ENCODE results near the gene RTF1.

Gene RTF1

DNA sequence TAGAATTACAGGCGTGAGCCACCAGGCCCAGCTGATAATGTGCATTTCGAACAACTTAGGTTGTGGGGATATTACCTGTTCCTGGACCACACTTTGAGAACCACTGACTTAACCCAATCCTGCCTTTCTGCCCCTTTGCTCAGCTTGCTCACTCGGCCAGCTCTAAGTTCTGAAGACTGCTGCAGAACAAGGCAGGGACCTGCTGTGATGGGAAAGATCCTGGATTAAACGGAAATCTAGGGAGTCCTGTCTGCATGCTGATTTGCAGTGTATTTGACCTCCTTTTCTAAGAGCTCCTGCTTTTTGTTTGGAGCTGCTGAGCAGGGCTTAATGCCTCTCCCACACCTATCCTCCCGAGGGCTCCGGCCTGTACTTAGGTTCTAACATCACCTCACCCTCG is 93.8 kb downstream of the RTF1 start:
- no peak for DNase-seq

DNA sequence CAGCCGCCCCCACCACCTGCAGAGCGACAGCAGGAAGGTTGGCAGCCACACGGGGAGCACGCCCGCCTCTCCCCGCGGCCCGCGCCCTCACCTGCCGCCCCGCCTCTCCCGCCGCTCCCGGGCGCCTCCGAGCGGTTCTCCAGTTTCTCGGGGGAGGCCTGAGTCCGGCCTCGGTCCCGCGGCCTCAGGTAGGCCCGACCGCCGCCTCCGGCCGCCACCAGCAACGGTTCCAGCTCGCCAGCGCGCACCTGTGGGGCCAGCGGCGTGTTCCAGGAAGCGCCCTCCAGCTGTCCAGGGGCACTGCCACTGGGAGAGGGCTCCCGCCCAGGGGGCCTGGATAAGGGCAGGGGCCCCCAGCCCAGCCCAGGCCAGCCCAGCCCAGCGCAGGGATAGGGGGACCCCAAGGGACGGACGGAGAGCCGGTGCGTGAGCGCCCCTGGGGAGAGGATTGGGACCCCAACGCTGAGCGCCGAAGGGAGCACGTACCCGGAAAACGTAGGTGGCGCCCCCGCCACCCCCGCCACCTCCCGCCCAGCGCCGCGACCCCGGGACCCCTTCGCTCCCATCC is 94.5 kb downstream of the RTF1 start:
- no peak for DNase-seq

DNA sequence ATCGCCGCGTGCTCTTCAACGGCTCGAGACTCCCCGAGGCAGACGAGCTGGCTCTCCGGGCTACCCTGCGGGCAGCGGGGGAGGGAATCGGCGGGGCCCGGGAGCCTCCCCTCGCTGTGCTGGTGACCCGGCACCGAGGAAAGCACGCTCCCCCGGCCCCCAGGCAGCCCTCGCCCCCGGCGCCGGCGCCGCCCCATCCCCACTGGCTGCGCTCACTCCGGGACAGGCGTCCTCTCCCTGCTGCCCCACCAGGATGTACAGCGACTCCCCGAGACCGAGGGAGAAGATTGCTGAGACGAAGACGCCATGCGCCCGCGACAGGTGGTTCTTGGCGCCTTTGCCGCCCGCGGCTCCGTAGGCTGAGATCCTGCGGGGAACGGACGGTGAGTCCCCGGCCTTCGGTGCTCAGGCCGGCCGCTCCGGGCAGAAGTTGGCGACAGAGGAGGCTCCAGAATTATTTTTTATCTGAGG is 95.0 kb downstream of the RTF1 start:
- no peak for DNase-seq

DNA sequence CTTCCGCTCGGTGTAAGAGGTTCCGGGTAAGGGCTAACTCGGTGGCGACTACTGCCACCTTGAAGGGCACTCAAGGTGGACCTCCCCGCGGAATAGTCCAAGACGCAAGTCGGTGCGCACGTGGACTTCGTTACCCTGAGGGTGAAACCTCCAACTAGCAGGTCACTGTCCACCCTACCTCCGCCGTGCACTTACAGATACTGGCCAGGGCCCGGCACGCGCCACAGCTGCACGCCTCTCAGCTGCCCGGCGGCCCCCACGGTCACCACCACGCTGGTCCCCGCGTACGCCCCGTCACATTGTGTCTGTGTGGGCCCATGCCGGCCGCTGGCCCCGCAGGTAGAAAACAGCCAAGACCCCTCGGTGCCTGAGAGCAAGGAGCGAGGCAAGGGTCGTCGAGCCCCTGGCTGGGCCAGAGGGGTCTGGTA is 95.6 kb downstream of the RTF1 start:
- no peak for DNase-seq

DNA sequence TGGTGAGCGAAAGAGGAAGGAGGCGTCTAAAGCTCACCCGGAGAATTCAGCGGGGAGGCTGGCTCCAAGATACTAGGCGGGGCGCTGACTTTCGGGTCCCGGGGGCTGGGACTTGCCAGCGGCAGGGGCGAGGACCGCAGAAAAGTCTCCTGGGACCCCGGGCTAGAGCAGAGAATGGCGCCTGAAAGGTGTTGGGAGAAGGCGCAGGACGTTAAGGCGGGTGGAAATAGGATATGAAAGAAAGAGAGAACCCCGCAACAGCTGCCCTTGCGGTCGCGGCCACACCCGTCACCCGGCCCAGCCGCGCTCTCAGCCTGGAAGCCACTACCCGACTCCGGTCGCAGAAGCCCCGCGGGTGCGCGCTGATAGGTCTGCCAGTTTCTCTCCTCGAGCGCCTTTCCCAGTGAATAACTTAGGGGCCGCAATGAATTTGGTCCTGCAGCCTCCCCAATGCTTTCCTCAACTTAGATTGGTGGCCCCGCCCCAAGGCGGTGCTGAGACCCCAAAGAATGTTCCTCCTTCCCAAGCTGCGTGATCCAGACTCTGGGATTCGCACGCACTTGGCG is 96.1 kb downstream of the RTF1 start:
- no peak for DNase-seq

DNA sequence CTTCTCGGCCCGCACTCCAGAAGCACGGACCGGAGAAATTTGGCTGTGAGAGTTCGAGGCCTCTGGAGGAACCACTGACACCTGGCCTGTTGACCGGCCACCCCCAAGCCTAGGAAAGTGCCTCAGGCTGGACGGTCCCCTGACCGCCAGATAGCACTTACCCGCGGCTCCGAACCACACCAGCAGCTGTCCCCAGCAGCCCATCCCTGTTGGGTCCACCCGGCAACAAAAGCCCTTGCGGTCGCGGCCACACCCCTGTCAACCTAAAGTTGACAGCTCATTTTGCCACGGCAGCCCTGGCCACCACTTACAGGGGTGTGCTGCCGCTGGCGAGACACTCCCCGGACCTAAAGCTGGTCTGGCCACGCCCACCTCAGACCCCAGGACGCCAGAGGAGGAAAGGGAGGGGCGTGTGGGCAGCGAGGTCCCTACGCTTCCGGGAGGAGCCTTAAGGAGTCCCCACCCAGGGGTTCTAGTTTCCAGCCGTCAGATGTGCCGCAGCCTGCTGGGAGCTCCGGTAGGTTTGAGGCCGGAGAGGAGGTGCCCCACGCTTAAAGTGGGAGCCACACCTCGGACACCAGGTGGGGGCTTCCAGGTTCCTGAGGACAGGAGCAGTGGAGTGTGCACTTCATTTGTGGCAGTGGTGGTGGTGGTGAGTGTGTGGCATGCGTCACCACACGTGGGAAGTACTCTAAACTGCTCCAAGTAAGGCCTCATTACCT is 96.8 kb downstream of the RTF1 start, which contains the start of gene LTK:
Gene LTK, minus strand, starts transcription at position 322 of the 722 bp plus-strand sequence. Its CDS starts 118 bp downstream, at position 204.
- DNase-seq: no peak

DNA sequence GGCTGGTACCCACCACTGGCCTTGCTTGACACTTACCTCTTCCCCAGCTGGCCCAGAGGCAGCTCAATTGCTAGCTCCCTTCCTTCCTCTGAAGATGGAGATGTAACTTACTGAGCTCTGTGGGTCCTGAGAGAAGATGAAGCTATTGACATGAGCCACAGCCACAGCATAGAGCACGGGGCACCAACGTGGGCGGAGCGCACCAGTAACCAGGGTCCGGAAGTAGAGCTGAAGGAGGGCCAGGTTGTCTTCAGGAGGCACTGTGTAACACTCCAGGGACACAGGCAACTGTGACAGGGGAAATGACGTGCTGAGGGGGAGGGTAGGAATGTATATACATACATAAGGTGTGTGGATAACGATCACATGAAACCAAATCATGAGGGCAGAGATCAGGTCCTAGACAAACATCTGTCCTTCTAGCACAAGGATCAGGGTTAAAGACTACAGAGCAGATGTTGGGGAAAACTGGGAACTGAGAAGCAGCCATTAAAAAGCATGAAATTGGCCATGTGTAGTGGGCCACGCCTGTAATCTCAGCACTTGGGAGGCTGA is 101.1 kb downstream of the RTF1 start:
- DNase-seq: no peak

DNA sequence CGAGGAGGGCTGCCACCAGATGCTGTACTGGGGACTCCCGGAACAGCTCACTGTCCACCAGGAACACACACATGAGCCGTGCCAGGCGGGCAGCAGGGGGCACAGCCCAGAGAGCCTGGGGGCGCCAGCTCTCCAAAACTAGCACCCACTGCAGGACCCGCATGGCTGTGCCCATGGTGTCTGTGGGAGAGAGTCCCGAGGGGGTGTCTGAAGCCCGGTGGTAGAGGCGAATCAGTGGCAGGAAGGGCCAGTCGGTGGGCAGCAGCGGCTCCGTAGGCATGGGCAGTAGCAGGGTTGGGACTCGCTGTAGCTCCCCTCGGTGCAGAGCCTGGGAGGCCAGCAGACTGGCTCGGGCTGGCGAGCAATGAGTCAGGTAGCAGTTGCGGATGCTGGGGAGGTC is 103.7 kb downstream of the RTF1 start:
- DNase-seq: no peak

DNA sequence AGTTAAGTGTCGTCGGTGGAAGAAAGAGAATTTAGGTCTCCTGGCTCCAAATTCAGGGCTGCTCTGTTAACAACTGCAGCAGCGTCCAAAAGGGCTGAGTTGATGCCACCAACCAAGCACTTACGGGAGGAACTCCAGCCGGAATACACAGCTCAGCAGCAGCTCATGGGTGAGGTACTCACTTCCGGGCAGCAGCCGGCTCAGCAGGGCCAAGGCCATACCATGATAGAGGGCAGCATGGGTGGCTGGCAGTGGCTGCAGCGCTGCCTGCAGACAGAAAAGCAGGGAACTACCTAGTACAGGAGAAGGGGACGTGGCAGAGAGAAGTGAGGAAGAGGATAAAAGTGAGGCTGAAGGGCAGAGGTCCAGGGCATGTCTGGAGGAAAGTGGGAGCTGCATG is 104.7 kb downstream of the RTF1 start:
- no peak for DNase-seq

DNA sequence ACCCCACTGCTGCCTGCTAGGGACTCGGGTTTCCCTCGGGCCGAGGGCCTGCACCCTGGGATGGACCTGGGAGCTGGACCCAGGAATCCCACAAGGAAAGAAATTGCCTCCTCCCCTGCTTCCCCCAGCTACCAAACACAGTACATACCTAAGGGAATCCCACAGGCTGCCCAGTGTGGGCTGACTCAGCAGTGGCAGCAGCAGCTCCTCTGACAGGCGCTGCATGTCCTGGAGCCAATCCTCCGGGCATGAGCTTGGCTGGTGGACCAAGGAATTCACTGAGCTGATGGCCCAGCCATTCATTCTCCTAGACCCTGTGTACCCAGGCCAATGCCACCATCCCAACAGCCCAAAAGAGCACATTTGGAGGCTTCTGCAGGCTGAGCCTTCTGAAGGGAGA is 106.2 kb downstream of the RTF1 start:
- no peak for DNase-seq

DNA sequence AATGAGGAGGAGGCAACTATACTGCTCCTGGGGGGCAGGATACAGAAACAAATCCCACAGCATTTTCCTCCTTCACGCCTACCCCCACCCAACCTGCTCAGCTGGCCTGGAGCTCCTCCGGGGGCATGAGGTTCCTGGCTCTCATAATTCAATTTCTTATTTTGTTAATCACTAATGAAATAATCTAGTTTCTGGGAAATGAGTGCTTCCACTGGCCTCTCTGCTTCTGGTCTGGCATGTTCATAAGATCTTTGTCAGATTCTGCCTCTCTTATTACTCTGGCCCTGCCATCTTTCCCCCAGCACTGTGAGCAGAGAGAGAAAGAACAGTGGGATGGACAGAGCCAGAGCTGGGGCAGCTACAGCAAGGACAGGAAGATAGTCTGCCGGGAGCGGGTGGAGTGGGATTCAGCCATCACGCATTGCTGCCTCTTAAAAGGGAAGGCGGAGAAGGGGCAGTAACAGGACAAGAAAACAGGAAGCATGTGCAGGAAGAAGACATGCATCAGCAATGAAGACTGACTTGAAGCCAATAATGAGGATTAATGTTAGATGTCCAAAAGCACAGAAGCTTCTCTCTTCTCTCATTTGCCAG is 113.6 kb downstream of the RTF1 start:
- no peak for DNase-seq

Measured in NCI-H1417 treated with DMSO at 0.1 percent for 48 hours (cell line).